ENCODE measurements around the gene CRYBG3.

- no peak for TF ChIP-seq CTCF (IDR thresholded peaks at IDR 0.05; ENCODE audit: low read depth, low read length, missing input control)
- TF ChIP-seq ATF3 (IDR thresholded peaks at IDR 0.05), result no peak
These were observed 110.6 kb downstream of the CRYBG3 start for GRCh38 chr3:97932387-97932801.
